ENCODE measurements around the gene RNASEH2C.

DNA sequence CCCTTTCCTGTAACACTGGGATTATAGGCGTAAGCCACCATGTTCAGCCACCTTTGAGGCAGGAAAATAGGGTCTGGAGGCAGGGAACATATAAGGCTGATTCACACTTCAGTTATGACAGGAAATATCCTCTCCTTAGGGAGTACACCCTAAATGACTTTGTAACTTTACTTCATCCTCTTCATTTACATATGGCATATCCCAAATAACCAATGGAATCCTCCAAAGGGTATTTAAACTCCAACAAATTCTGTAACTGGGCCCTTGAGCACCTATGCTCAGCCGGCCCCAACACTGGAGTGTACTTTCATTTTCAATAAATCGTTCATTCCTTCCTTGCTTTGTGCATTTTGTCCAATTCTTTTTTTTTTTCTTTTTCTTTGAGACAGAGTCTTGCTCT, 10.2 kb downstream of the RNASEH2C start:
- TF ChIP-seq, protein P1, sequence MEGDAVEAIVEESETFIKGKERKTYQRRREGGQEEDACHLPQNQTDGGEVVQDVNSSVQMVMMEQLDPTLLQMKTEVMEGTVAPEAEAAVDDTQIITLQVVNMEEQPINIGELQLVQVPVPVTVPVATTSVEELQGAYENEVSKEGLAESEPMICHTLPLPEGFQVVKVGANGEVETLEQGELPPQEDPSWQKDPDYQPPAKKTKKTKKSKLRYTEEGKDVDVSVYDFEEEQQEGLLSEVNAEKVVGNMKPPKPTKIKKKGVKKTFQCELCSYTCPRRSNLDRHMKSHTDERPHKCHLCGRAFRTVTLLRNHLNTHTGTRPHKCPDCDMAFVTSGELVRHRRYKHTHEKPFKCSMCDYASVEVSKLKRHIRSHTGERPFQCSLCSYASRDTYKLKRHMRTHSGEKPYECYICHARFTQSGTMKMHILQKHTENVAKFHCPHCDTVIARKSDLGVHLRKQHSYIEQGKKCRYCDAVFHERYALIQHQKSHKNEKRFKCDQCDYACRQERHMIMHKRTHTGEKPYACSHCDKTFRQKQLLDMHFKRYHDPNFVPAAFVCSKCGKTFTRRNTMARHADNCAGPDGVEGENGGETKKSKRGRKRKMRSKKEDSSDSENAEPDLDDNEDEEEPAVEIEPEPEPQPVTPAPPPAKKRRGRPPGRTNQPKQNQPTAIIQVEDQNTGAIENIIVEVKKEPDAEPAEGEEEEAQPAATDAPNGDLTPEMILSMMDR (IDR thresholded peaks at IDR 0.05; ENCODE audit: low read depth, low read length) = no peak
- no peak for TF ChIP-seq EZH2phosphoT487 (IDR thresholded peaks at IDR 0.05; ENCODE audit: low read depth)
